ENCODE data around the gene RFTN1. TPM values are rescaled to one million over a fixed set of nuclear protein-coding genes. Genes with fewer than 3 reads are reported as not detected.

Gene RFTN1
- total and polyA plus RNA-seq, 2 donors (not counting 1 experiment from before 2014, with no cell fraction given), result 35.1 to 35.5 TPM

GRCh38 chr3:16498130-16498890 lies 15.2 kb downstream of the RFTN1 start:
- Histone ChIP-seq H4K20me1 (ENCODE audit: control insufficient read depth, extremely low read depth, insufficient read depth, low read length) (no peaks in the 10 kb centered on the region), H3K36me3 (ENCODE audit: control insufficient read depth, insufficient read depth, low read length) (no peaks in the 10 kb centered on the region), H3K79me2 (ENCODE audit: control insufficient read depth, insufficient read depth, low read length) (peaks cover 2% of the 10 kb centered on the region), H3K4me2 (ENCODE audit: extremely low read depth, insufficient read depth, low read length) (no peak overlapping the region), H3K9ac (ENCODE audit: insufficient read depth, low read length) (no peak overlapping the region), H3K4me1 (ENCODE audit: control insufficient read depth, extremely low read depth, insufficient read depth, low read length) (no peaks in the 10 kb centered on the region), H3K27me3 (ENCODE audit: control insufficient read depth, insufficient read depth, low read length) (no peaks in the 10 kb centered on the region), H3K9me3 (ENCODE audit: control insufficient read depth, insufficient read depth, low read depth, low read length) (no peaks in the 10 kb centered on the region), H3K4me3 (replicated peaks in 1 of 4; ENCODE audit: control extremely low read depth in 1 of 4, insufficient read depth in 1 of 4, low read depth in 3 of 4, low read length in 4 of 4) (no peak overlapping the region), H2AFZ (ENCODE audit: low read length) (no peak overlapping the region), H3K27ac (ENCODE audit: insufficient read depth, low read length) (no peak overlapping the region)
- TF ChIP-seq EZH2 (IDR thresholded peaks at IDR 0.05; ENCODE audit: low read length, missing control alignments) (no peak), CTCF (conservative IDR thresholded peaks at IDR 0.05 in 1 of 2, IDR thresholded peaks at IDR 0.05 in 1 of 2; ENCODE audit: low read depth in 1 of 2, low read length in 2 of 2) (no peak)
- no peak for DNase-seq (ENCODE audit: low read depth in 2 of 2)

- H3K27ac ChIP-seq (ENCODE audit: insufficient read depth, low read length), result no peak overlapping the region
- no peak overlapping the region for H3K4me2 ChIP-seq (ENCODE audit: extremely low read depth, insufficient read depth, low read length)
- peaks cover 2% of the 10 kb centered on the region for H3K79me2 ChIP-seq (ENCODE audit: control insufficient read depth, insufficient read depth, low read length)
- peaks cover 1% of the 10 kb centered on the region for H3K36me3 ChIP-seq (ENCODE audit: control insufficient read depth, insufficient read depth, low read length)
- H3K4me1 ChIP-seq (ENCODE audit: control insufficient read depth, extremely low read depth, insufficient read depth, low read length), result no peaks in the 10 kb centered on the region
- H2AFZ ChIP-seq (ENCODE audit: low read length), result no peak overlapping the region
- H3K9ac ChIP-seq (ENCODE audit: insufficient read depth, low read length), result no peak overlapping the region
- no peak overlapping the region for H3K4me3 ChIP-seq (replicated peaks in 1 of 4; ENCODE audit: control extremely low read depth in 1 of 4, insufficient read depth in 1 of 4, low read depth in 3 of 4, low read length in 4 of 4)
- H4K20me1 ChIP-seq (ENCODE audit: control insufficient read depth, extremely low read depth, insufficient read depth, low read length), result no peaks in the 10 kb centered on the region
- H3K9me3 ChIP-seq (ENCODE audit: control insufficient read depth, insufficient read depth, low read depth, low read length), result no peaks in the 10 kb centered on the region
- TF ChIP-seq CTCF (conservative IDR thresholded peaks at IDR 0.05 in 1 of 2, IDR thresholded peaks at IDR 0.05 in 1 of 2; ENCODE audit: low read depth in 1 of 2, low read length in 2 of 2), result no peak
- no peak for TF ChIP-seq EZH2 (IDR thresholded peaks at IDR 0.05; ENCODE audit: low read length, missing control alignments)
- DNase-seq (ENCODE audit: low read depth in 2 of 2), result peak in 1 of 2 donors; percentile 36
- H3K27me3 ChIP-seq (ENCODE audit: control insufficient read depth, insufficient read depth, low read length), result no peaks in the 10 kb centered on the region
Measured at GRCh38 chr3:16496408-16497222, 16.9 kb downstream of the RFTN1 start.

GRCh38 chr3:16496008-16496407 lies 17.5 kb downstream of the RFTN1 start:
- Histone ChIP-seq H3K27ac (ENCODE audit: insufficient read depth, low read length) (no peak overlapping the region), H3K27me3 (ENCODE audit: control insufficient read depth, insufficient read depth, low read length) (no peaks in the 10 kb centered on the region), H3K4me2 (ENCODE audit: extremely low read depth, insufficient read depth, low read length) (no peak overlapping the region), H3K36me3 (ENCODE audit: control insufficient read depth, insufficient read depth, low read length) (peaks cover 1% of the 10 kb centered on the region), H3K79me2 (ENCODE audit: control insufficient read depth, insufficient read depth, low read length) (peaks cover 2% of the 10 kb centered on the region), H3K4me3 (replicated peaks in 1 of 4; ENCODE audit: control extremely low read depth in 1 of 4, insufficient read depth in 1 of 4, low read depth in 3 of 4, low read length in 4 of 4) (no peak overlapping the region), H3K9me3 (ENCODE audit: control insufficient read depth, insufficient read depth, low read depth, low read length) (no peaks in the 10 kb centered on the region), H4K20me1 (ENCODE audit: control insufficient read depth, extremely low read depth, insufficient read depth, low read length) (no peaks in the 10 kb centered on the region), H3K4me1 (ENCODE audit: control insufficient read depth, extremely low read depth, insufficient read depth, low read length) (no peaks in the 10 kb centered on the region), H3K9ac (ENCODE audit: insufficient read depth, low read length) (no peak overlapping the region), H2AFZ (ENCODE audit: low read length) (no peak overlapping the region)
- DNase-seq (ENCODE audit: low read depth in 2 of 2), result no peak
- no peak for TF ChIP-seq EZH2 (IDR thresholded peaks at IDR 0.05; ENCODE audit: low read length, missing control alignments)
- no peak for TF ChIP-seq CTCF (conservative IDR thresholded peaks at IDR 0.05 in 1 of 2, IDR thresholded peaks at IDR 0.05 in 1 of 2; ENCODE audit: low read depth in 1 of 2, low read length in 2 of 2)
